CMK (cell line): Measurements from ENCODE around the gene KCNK18.
"Not testable (repeated sequence)": the region's sequence is repeated elsewhere in the genome, so short reads cannot be mapped to it uniquely, and the experiment has no call there.

Source experiments
- DNase-seq: peaks from one replicate; pipeline ENCODE4 v3.0.0-alpha.2; 2010; ENCODE audit warnings: low read depth

KCNK18 gene

GRCh38 chr10:117222552-117222951 is 25.3 kb downstream of the KCNK18 start:
- DNase-seq: no peak

GRCh38 chr10:117222976-117223692 is 25.8 kb downstream of the KCNK18 start:
- no peak for DNase-seq

- DNase-seq: no peak
These were observed 26.6 kb downstream of the KCNK18 start for GRCh38 chr10:117223693-117224430.

GRCh38 chr10:117224881-117225280 is 27.6 kb downstream of the KCNK18 start:
- DNase-seq: no peak

- no peak for DNase-seq
These were observed 29.6 kb downstream of the KCNK18 start for GRCh38 chr10:117226813-117227451.

GRCh38 chr10:117228210-117228609 is 30.9 kb downstream of the KCNK18 start:
- DNase-seq: no peak

- not testable (repeated sequence) for DNase-seq
These were observed 32.8 kb downstream of the KCNK18 start for GRCh38 chr10:117230107-117230506.

GRCh38 chr10:117237401-117237991 is 40.2 kb downstream of the KCNK18 start:
- DNase-seq: no peak

- no peak for DNase-seq
These were observed 41.8 kb downstream of the KCNK18 start for GRCh38 chr10:117239051-117239450.

GRCh38 chr10:117239721-117240620 is 42.7 kb downstream of the KCNK18 start:
- no peak for DNase-seq

GRCh38 chr10:117240621-117241529 is 43.6 kb downstream of the KCNK18 start, which contains the start of gene SLC18A2:
SLC18A2 (plus strand) TSS chr10:117241114; CDS start chr10:117241694, 580 bp downstream.
- DNase-seq: no peak

GRCh38 chr10:117241541-117242462 is 44.5 kb downstream of the KCNK18 start:
- no peak for DNase-seq

- DNase-seq: no peak
These were observed 45.2 kb downstream of the KCNK18 start for GRCh38 chr10:117242463-117242832.

- DNase-seq: no peak
These were observed 49.8 kb downstream of the KCNK18 start for GRCh38 chr10:117246997-117247671.

GRCh38 chr10:117248750-117249465 is 51.6 kb downstream of the KCNK18 start:
- DNase-seq: no peak

- DNase-seq: no peak
These were observed 52.3 kb downstream of the KCNK18 start for GRCh38 chr10:117249493-117250093.

- no peak for DNase-seq
These were observed 53.1 kb downstream of the KCNK18 start for GRCh38 chr10:117250411-117250810.

GRCh38 chr10:117253908-117254307 is 56.6 kb downstream of the KCNK18 start:
- no peak for DNase-seq
